Retinal pigment epithelial cell (primary cell): ENCODE data around the gene HOXD1.

Experiments used
- DNase-seq: peaks from one replicate; pipeline ENCODE4 v3.0.0-alpha.2; 2010; ENCODE audit warnings: low read depth
- H3K4me3 ChIP-seq: 2 replicates; pipeline ENCODE4 v1.5.1; 2011; ENCODE audit warnings: mild to moderate bottlenecking, low read length, control low read depth, moderate library complexity
- TF ChIP-seq, protein P1 (sequence below): conservative IDR thresholded peaks from 2 replicates; pipeline ENCODE4 v1.5.1; 2011; ENCODE audit warnings: low read depth, low read length, control low read depth, inconsistent platforms

The HOXD1 gene

DNA sequence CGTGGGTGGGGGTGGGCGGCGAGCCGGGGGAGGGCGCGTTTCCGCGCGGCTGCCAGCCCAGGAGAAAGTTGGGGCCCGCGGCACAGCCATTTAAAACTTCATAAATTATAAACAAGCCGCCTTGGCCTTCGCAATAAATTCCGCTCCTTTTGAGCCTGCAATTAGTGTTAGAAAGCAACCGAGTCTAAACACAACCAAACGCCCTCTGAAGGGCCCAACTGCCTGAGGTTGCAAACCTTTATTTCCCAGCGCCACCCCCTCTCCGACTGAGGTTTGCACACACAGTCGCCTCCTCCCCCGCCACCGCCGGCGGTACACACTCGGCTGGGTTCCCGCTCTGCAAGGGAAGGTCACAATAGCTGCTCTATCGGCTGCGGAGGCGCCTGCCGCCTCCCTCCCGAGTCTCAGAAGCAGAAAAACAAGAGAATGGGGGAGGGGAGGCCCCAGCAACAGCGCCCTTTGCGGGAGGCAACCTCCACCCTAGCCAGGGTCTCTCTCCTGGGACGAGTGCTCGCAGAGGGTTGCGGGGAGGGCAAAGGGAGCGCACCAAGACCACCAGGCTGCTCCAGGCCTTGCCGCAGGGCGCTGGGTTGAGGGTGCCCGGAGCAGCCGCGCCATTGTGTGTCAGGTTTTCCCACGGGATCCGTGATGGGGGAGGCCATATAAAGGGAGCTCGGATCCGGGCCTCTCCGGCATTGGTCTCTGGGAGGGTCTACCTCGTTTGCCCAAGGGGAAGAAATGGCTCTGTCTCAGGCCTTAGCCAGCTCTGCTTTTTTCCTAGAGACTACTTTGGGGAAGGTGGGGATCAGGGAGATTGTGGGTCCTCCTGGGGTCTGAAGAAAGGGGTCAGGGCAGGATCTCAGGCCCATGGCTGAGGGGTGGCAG lies 13.4 kb upstream of the HOXD1 start:
- no peak overlapping the region for H3K4me3 ChIP-seq
- DNase-seq, result no peak
- TF ChIP-seq, protein P1, sequence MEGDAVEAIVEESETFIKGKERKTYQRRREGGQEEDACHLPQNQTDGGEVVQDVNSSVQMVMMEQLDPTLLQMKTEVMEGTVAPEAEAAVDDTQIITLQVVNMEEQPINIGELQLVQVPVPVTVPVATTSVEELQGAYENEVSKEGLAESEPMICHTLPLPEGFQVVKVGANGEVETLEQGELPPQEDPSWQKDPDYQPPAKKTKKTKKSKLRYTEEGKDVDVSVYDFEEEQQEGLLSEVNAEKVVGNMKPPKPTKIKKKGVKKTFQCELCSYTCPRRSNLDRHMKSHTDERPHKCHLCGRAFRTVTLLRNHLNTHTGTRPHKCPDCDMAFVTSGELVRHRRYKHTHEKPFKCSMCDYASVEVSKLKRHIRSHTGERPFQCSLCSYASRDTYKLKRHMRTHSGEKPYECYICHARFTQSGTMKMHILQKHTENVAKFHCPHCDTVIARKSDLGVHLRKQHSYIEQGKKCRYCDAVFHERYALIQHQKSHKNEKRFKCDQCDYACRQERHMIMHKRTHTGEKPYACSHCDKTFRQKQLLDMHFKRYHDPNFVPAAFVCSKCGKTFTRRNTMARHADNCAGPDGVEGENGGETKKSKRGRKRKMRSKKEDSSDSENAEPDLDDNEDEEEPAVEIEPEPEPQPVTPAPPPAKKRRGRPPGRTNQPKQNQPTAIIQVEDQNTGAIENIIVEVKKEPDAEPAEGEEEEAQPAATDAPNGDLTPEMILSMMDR, result no peak

DNA sequence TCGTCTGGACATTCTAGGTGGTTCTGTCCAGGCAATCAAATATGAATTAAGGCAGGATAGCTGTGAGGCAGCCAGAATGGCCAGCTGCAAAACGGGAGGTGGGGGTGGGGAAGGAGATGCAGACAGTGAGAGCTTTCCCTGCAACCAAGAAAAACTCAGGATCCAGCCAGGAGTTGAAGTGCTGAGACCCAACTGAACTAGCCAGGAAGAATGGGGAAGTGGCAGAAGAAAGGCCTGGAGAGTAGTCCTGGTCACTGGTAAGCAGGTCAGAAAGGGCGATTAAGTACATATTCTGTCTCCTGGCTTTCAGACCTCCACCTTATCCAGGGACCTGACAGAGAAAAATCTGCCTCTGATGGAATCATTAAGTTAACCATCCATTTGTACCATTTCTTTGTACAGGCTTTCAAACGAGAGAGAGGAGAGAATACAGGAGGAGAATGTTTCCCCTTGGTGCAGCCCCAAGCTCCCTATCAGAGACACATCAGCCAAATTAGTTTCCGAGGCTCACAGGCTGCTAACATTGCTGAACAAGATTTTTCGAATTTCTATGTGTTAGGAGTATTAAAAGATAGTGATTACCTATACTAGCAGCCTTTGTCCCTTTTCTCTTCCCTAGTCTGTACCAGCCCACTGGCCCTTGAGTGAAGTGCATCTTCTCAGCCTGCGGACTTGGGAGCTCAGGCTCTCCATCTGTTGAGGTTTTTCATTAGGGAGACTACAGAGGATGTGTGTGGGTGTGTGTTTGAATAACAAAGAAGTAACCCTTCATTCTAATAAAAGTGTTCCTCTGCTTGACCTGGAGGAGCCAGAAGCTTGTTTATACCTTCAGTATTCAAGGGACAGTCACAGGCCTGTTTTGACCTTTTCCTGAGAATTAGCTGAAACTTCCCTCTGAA lies 12.5 kb upstream of the HOXD1 start:
- no peak for DNase-seq
- no peak overlapping the region for H3K4me3 ChIP-seq
- TF ChIP-seq, protein P1, result no peak

DNA sequence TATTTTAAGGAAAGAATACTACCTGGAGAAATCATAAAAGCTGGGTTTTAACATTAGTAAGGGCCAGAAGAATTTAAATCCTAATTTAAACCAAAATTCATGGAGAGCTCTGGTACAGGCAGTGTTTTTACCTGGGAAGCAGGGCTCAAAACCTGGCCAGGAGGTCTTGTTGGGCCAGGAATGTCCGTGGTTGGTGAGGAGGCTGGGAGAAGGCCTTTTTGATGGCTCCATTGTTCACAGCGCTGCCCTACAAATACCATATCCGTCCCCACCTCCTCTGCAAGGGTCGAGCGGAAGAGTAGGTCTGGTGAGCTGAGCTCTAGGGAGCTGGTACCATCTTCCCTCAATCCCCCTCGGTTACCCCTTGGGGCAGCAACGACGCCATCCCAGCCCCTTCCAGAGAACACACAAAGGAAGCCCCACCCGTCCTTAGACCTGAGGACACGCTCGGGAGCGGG lies 10.9 kb upstream of the HOXD1 start:
- no peak overlapping the region for H3K4me3 ChIP-seq
- DNase-seq, result no peak
- TF ChIP-seq, protein P1, result no peak

DNA sequence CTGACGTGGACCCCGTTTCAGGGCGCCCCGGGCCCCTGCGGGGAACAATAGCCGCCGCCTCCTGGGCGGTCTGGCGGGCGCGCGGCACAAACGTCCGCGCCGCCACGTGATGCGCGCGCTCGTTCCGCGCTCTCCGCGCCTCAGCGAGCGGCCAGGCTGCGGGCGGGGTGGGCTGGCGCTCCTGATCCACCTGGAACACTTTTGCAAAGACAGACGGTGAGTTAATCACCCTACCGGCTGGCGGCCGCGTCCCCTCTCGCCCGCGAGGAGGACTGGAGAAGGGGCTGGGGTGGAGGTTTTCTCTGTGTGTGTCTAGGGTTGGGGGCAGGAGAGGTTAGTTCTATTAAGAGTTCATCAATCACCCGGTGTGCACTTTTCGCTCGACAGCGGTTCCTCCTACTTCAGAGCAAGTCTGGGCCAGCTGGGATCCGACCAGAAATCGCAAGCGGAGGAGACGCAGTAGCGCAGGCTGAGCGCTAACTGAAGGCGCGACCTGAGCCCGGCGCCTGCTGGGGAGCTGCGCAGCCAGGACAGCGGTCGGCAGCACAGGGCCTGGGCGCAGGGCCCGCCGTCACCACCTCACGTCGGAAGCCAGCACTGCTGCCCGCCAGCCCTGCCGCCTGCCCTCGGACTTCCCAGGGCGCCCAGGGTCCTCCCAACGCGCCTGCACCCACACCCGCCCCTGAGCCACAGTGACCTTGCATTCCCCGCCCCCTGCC lies 10.3 kb upstream of the HOXD1 start:
- no peak for DNase-seq
- H3K4me3 ChIP-seq, result no peak overlapping the region
- TF ChIP-seq, protein P1, result no peak

DNA sequence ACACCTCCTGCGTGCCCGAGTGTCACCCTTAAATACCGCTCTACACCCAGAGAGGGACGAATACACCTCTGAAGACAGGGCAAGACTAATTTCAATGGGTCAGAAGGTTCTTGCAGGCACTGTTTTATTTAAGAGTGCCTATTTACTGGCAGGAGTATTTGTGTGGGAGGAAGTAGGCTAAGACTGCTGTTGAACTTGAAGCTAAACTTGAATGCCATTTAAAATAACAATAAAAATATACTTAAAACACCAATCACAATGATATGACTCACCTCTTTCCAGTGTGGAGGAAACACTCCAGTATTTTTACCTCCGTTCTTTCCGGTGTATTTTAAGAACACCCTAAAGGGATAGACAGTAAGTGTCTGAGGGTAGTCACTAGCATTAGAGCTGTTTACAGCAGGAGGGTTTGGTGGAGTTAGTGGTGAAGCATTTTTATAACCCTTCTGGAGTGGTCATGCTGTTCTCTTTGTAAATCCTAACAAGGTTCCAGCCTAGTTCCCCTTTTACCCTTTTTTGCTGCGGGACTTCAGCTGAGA lies 9.6 kb upstream of the HOXD1 start:
- H3K4me3 ChIP-seq, result no peak overlapping the region
- DNase-seq, result no peak
- TF ChIP-seq, protein P1, result no peak

DNA sequence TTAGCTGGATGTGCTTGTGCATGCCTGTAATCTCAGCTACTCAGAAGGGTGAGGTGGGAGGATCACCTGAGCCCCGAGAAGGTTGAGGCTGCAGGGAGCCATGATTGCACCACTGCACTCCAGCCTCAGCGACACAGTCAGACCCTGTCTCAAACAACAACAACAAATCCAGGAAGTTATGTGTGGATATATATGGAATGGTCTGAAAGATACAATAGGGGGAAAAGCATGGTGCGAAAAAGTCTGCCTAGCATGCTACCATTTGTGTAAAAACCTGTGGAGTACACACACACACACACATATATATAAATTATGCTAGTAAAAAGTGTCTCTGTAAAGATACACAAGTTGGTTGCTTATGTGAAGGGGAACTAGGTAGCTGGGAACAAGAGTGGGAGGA lies 6.9 kb upstream of the HOXD1 start:
- no peak overlapping the region for H3K4me3 ChIP-seq
- TF ChIP-seq, protein P1, result no peak
- DNase-seq, result no peak
